Trophoblast cell (in vitro differentiated cells and primary cell): Measurements from ENCODE around the gene ERC1.
A peak's percentile ranks its signal among the peaks of the same experiment; 100 is the strongest.

ENCODE experiments used
- DNase-seq, 2 donors: peaks; one replicate each; pipeline ENCODE4 v3.0.0-alpha.2; 2016
- H2AFZ ChIP-seq: 2 replicates; pipeline ENCODE4 v1.6.1; 2013; ENCODE audit warnings: low read length, moderate library complexity, mild to moderate bottlenecking; ENCODE audit not compliant: insufficient read depth, poor library complexity
- H2AK5ac ChIP-seq: 2 replicates; pipeline ENCODE4 v1.6.1; 2013; ENCODE audit warnings: mild to moderate bottlenecking, low read length
- H2BK120ac ChIP-seq: 2 replicates; pipeline ENCODE4 v1.6.1; 2013; ENCODE audit warnings: low read length, mild to moderate bottlenecking, moderate library complexity; ENCODE audit not compliant: insufficient read depth, poor library complexity
- H2BK12ac ChIP-seq: 2 replicates; pipeline ENCODE4 v1.6.1; 2013; ENCODE audit warnings: mild to moderate bottlenecking, low read length, moderate library complexity
- H2BK5ac ChIP-seq: 2 replicates; pipeline ENCODE4 v1.6.1; 2013; ENCODE audit warnings: low read length, low read depth, moderate library complexity, mild to moderate bottlenecking; ENCODE audit not compliant: poor library complexity
- H3K14ac ChIP-seq: 2 replicates; pipeline ENCODE4 v1.6.1; 2013; ENCODE audit warnings: mild to moderate bottlenecking, low read length
- H3K18ac ChIP-seq: 2 replicates; pipeline ENCODE4 v1.6.1; 2013; ENCODE audit warnings: mild to moderate bottlenecking, low read length
- H3K23ac ChIP-seq: 2 replicates; pipeline ENCODE4 v1.6.1; 2013; ENCODE audit warnings: low read length
- H3K27ac ChIP-seq: 2 replicates; pipeline ENCODE4 v1.5.1; 2013; ENCODE audit warnings: low read depth, mild to moderate bottlenecking, inconsistent platforms, low read length, moderate library complexity
- H3K27me3 ChIP-seq: 2 replicates; pipeline ENCODE4 v1.6.1; 2013; ENCODE audit warnings: inconsistent platforms, mild to moderate bottlenecking, low read length, moderate library complexity; ENCODE audit not compliant: insufficient read depth
- H3K36me3 ChIP-seq, 2 experiments: 1 replicate in 1 of 2; 2 replicates in 1 of 2; pipeline ENCODE4 v1.6.1; 2013; ENCODE audit warnings: low read length in 2 of 2, mild to moderate bottlenecking in 2 of 2, moderate library complexity in 1 of 2; ENCODE audit not compliant: insufficient read depth in 2 of 2, control insufficient read depth in 1 of 2
- H3K4ac ChIP-seq: 2 replicates; pipeline ENCODE4 v1.6.1; 2013; ENCODE audit warnings: low read depth, mild to moderate bottlenecking, low read length, moderate library complexity
- H3K4me1 ChIP-seq, 2 experiments: 1 replicate in 1 of 2; 2 replicates in 1 of 2; pipeline ENCODE4 v1.6.1; 2013; ENCODE audit warnings: low read length in 2 of 2, mild to moderate bottlenecking in 2 of 2, moderate library complexity in 1 of 2; ENCODE audit not compliant: insufficient read depth in 2 of 2, control insufficient read depth in 1 of 2
- H3K4me2 ChIP-seq: 2 replicates; pipeline ENCODE4 v1.6.1; 2013; ENCODE audit warnings: inconsistent platforms, mild to moderate bottlenecking, low read length, moderate library complexity
- H3K4me3 ChIP-seq: 2 replicates; pipeline ENCODE4 v1.5.1; 2013; ENCODE audit warnings: mild to moderate bottlenecking, low read depth, low read length, inconsistent platforms
- H3K79me1 ChIP-seq: one replicate; pipeline ENCODE4 v1.6.1; 2013; ENCODE audit warnings: low read length
- H3K79me2 ChIP-seq: 2 replicates; pipeline ENCODE4 v1.6.1; 2013; ENCODE audit warnings: low read length, mild to moderate bottlenecking; ENCODE audit not compliant: control insufficient read depth, insufficient read depth, poor library complexity
- H3K9ac ChIP-seq: 2 replicates; pipeline ENCODE4 v1.6.1; 2013; ENCODE audit warnings: mild to moderate bottlenecking, low read length
- H3K9me3 ChIP-seq: 2 replicates; pipeline ENCODE4 v1.6.1; 2013; ENCODE audit warnings: low read depth, mild to moderate bottlenecking, control low read depth, inconsistent platforms, low read length; ENCODE audit not compliant: insufficient read depth
- H4K12ac ChIP-seq: 2 replicates; pipeline ENCODE4 v1.6.1; 2013; ENCODE audit warnings: low read depth, mild to moderate bottlenecking, low read length, moderate library complexity
- H4K8ac ChIP-seq: 2 replicates; pipeline ENCODE4 v1.6.1; 2013; ENCODE audit warnings: low read depth, mild to moderate bottlenecking, low read length, moderate library complexity
- H4K91ac ChIP-seq: one replicate; pipeline ENCODE4 v1.6.1; 2013; ENCODE audit warnings: low read depth, mild to moderate bottlenecking, low read length, moderate library complexity
- WGBS: extraction: QIAGEN DNeasy Blood & Tissue Kit; methylation state at CpG from one replicate; pipeline ENCODE4 v1.1.7; 2013; ENCODE audit warnings: missing lambda C conversion rate; ENCODE audit not compliant: insufficient read length, insufficient coverage; ENCODE audit errors: extremely low coverage; 5-methylcytosine and 5-hydroxymethylcytosine counted together

The ERC1 gene

GRCh38 chr12:971991-972390, 19.0 kb upstream of the ERC1 start:
- Histone ChIP-seq H3K27me3 (no peaks in the 10 kb centered on the region), H3K18ac (no peak overlapping the region), H2AK5ac (no peak overlapping the region), H4K8ac (peak overlapping the region; percentile 9), H3K36me3 (peaks cover 0 to 2% of the 10 kb centered on the region in 2 experiments), H3K4me1 (no peaks in the 10 kb centered on the region), H3K4me3 (no peak overlapping the region), H3K4me2 (no peak overlapping the region), H2BK12ac (no peak overlapping the region), H4K91ac (no peak overlapping the region), H3K14ac (peak overlapping the region; percentile 7), H3K79me2 (no peaks in the 10 kb centered on the region), H2BK5ac (peak overlapping the region; percentile 46), H2BK120ac (no peak overlapping the region), H3K9me3 (no peaks in the 10 kb centered on the region), H3K9ac (no peak overlapping the region), H4K12ac (no peak overlapping the region), H2AFZ (no peak overlapping the region), H3K79me1 (peaks cover 1% of the 10 kb centered on the region), H3K27ac (no peak overlapping the region), H3K4ac (no peak overlapping the region), H3K23ac (no peak overlapping the region)
- DNase-seq, result peak; percentile 19 to 84
- WGBS, result no CpG with 5 or more reads among the region's 4 CpGs

GRCh38 chr12:974271-974862, 16.7 kb upstream of the ERC1 start:
- DNase-seq, result no peak
- Histone ChIP-seq H2AFZ (no peak overlapping the region), H3K4me3 (no peak overlapping the region), H3K4ac (no peak overlapping the region), H2BK12ac (no peak overlapping the region), H3K4me1 (no peaks in the 10 kb centered on the region), H3K14ac (no peak overlapping the region), H2BK5ac (no peak overlapping the region), H3K27me3 (no peaks in the 10 kb centered on the region), H2BK120ac (no peak overlapping the region), H4K8ac (no peak overlapping the region), H3K27ac (no peak overlapping the region), H2AK5ac (no peak overlapping the region), H4K91ac (no peak overlapping the region), H3K79me2 (no peaks in the 10 kb centered on the region), H3K18ac (no peak overlapping the region), H3K79me1 (peaks cover 1% of the 10 kb centered on the region), H3K9ac (no peak overlapping the region), H3K23ac (no peak overlapping the region), H4K12ac (no peak overlapping the region), H3K9me3 (no peaks in the 10 kb centered on the region), H3K36me3 (peaks cover 0 to 2% of the 10 kb centered on the region in 2 experiments), H3K4me2 (no peak overlapping the region)
- no CpG with 5 or more reads among the region's 4 CpGs for WGBS

DNA sequence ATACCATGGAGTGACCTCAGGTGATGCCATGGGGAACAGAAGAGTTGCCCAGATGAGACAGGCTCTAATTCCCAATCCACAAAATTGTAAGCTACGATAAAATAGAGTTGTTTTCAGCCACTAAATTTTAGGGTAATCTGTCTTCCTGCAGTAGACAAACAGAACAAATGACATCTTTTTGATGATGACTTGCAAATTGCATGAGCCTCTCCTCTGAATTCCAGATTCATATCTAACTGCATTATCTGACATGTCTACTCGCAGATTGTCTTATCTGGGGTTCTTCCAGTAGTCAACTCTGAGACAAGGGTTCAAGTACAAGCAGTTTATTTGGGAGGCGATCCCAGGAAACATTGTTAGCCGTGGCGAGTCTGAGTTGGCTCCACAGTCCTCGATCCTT, 14.4 kb upstream of the ERC1 start:
- Histone ChIP-seq H4K91ac (no peak overlapping the region), H4K12ac (no peak overlapping the region), H3K36me3 (peaks cover 0 to 2% of the 10 kb centered on the region in 2 experiments), H3K23ac (no peak overlapping the region), H2BK120ac (no peak overlapping the region), H3K9me3 (no peaks in the 10 kb centered on the region), H3K4me3 (no peak overlapping the region), H4K8ac (no peak overlapping the region), H2BK5ac (no peak overlapping the region), H3K9ac (no peak overlapping the region), H2AFZ (no peak overlapping the region), H3K4me2 (no peak overlapping the region), H3K4me1 (no peaks in the 10 kb centered on the region), H2BK12ac (no peak overlapping the region), H3K27me3 (no peaks in the 10 kb centered on the region), H2AK5ac (no peak overlapping the region), H3K4ac (no peak overlapping the region), H3K14ac (no peak overlapping the region), H3K27ac (no peak overlapping the region), H3K79me1 (peaks cover 1% of the 10 kb centered on the region), H3K18ac (no peak overlapping the region), H3K79me2 (no peaks in the 10 kb centered on the region)
- DNase-seq, result no peak
- WGBS, result no CpG with 5 or more reads among the region's 6 CpGs

- Histone ChIP-seq H2BK12ac (no peak overlapping the region), H3K27me3 (no peaks in the 10 kb centered on the region), H3K27ac (no peak overlapping the region), H3K4me2 (no peak overlapping the region), H3K9ac (no peak overlapping the region), H2BK120ac (no peak overlapping the region), H3K4ac (no peak overlapping the region), H3K4me3 (no peak overlapping the region), H3K18ac (no peak overlapping the region), H3K79me2 (no peaks in the 10 kb centered on the region), H4K8ac (no peak overlapping the region), H3K9me3 (no peaks in the 10 kb centered on the region), H3K14ac (no peak overlapping the region), H2AFZ (no peak overlapping the region), H4K12ac (no peak overlapping the region), H4K91ac (no peak overlapping the region), H3K36me3 (peaks cover 0 to 2% of the 10 kb centered on the region in 2 experiments), H3K79me1 (peaks cover 1% of the 10 kb centered on the region), H2BK5ac (no peak overlapping the region), H2AK5ac (no peak overlapping the region), H3K4me1 (peaks cover 0 to 2% of the 10 kb centered on the region in 2 experiments), H3K23ac (no peak overlapping the region)
- WGBS, result no CpG with 5 or more reads among the region's 4 CpGs
- DNase-seq, result no peak
Observed at GRCh38 chr12:977156-977555, 13.9 kb upstream of the ERC1 start.
